ENCODE data around the gene MED16.
"Not testable (repeated sequence)": the region's sequence is repeated elsewhere in the genome, so short reads cannot be mapped to it uniquely, and the experiment has no call there.

MED16 gene

GRCh38 chr19:883661-884211, 9.3 kb downstream of the MED16 start:
- DNase-seq: no peak
- H3K36me3 ChIP-seq: peaks cover 75% of the 10 kb centered on the region

GRCh38 chr19:882871-883497, 10.0 kb downstream of the MED16 start:
- H3K9me3 ChIP-seq (ENCODE audit: severe bottlenecking): no peaks in the 10 kb centered on the region
- no peak overlapping the region for H3K4me3 ChIP-seq (ENCODE audit: low read depth, low read length)
- DNase-seq: no peak
- no peak for TF ChIP-seq CTCF (IDR thresholded peaks at IDR 0.05; ENCODE audit: low read depth, low read length)
- H3K27me3 ChIP-seq (ENCODE audit: insufficient read depth, low read depth, severe bottlenecking): no peaks in the 10 kb centered on the region
- peaks cover 67% of the 10 kb centered on the region for H3K36me3 ChIP-seq
- H3K27ac ChIP-seq: no peak overlapping the region

More at GRCh38 chr19:883661-884211, 9.3 kb downstream of the MED16 start:
- no peak overlapping the region for H3K27ac ChIP-seq
- TF ChIP-seq CTCF (IDR thresholded peaks at IDR 0.05; ENCODE audit: low read depth, low read length): no peak
- no peak overlapping the region for H3K4me3 ChIP-seq (ENCODE audit: low read depth, low read length)
- no peaks in the 10 kb centered on the region for H3K9me3 ChIP-seq (ENCODE audit: severe bottlenecking)
- no peaks in the 10 kb centered on the region for H3K27me3 ChIP-seq (ENCODE audit: insufficient read depth, low read depth, severe bottlenecking)

- no peak overlapping the region for H3K27ac ChIP-seq
- DNase-seq: no peak
- H3K36me3 ChIP-seq: peaks cover 58% of the 10 kb centered on the region
- H3K27me3 ChIP-seq (ENCODE audit: insufficient read depth, low read depth, severe bottlenecking): no peaks in the 10 kb centered on the region
- no peak for TF ChIP-seq CTCF (IDR thresholded peaks at IDR 0.05; ENCODE audit: low read depth, low read length)
- no peaks in the 10 kb centered on the region for H3K9me3 ChIP-seq (ENCODE audit: severe bottlenecking)
- no peak overlapping the region for H3K4me3 ChIP-seq (ENCODE audit: low read depth, low read length)
Measured at GRCh38 chr19:881385-882071, 11.5 kb downstream of the MED16 start.

GRCh38 chr19:879711-880438, 13.1 kb downstream of the MED16 start:
- Histone ChIP-seq H3K9me3 (ENCODE audit: severe bottlenecking) (no peaks in the 10 kb centered on the region), H3K27ac (no peak overlapping the region), H3K4me3 (ENCODE audit: low read depth, low read length) (no peak overlapping the region), H3K36me3 (peaks cover 57% of the 10 kb centered on the region), H3K27me3 (ENCODE audit: insufficient read depth, low read depth, severe bottlenecking) (no peaks in the 10 kb centered on the region)
- no peak for DNase-seq
- no peak for TF ChIP-seq CTCF (IDR thresholded peaks at IDR 0.05; ENCODE audit: low read depth, low read length)

GRCh38 chr19:878751-879561, 14.0 kb downstream of the MED16 start:
- H3K4me3 ChIP-seq (ENCODE audit: low read depth, low read length); H3K9me3 ChIP-seq (ENCODE audit: severe bottlenecking); DNase-seq; H3K27ac ChIP-seq; H3K27me3 ChIP-seq (ENCODE audit: insufficient read depth, low read depth, severe bottlenecking): not testable (repeated sequence)
- H3K36me3 ChIP-seq: peaks cover 58% of the 10 kb centered on the region

GRCh38 chr19:877992-878660, 14.9 kb downstream of the MED16 start:
- not testable (repeated sequence) for H3K27me3 ChIP-seq (ENCODE audit: insufficient read depth, low read depth, severe bottlenecking); H3K4me3 ChIP-seq (ENCODE audit: low read depth, low read length); DNase-seq; H3K9me3 ChIP-seq (ENCODE audit: severe bottlenecking); H3K27ac ChIP-seq
- H3K36me3 ChIP-seq: peaks cover 60% of the 10 kb centered on the region

All from WERI-Rb-1 (cell line).